Measurements from ENCODE around the gene OR2AG2.
A peak's percentile ranks its signal among the peaks of the same experiment; 100 is the strongest.

DNA sequence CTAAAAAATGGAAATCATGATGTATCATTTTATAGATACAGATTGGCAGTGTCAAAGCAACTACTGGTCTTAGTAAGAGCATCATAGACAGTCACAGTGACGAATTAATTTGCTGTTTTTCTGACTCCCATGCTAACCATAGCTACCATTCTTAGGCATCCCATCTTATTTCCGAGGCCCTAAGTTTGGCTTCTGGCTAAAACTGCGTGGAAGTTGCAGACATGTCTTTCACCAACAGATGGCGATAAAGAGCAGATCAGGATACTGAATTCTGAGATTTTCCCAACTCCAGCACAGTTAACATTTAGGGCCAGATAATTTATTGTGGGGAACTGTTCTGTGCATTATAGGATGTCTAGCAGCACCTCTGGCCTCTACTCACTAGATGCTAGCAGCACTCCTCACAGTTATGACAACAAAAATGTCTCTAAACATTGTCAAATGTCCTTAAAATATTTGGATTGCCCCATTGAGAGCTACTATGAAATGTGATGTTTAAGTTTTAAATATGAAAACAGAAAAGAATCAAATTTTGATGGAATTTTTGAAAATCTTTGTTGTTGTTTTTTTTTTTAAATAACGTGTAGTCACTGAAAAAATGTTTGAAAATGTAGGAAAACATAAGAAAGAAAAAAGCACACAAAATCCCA is 16.3 kb downstream of the OR2AG2 start:
- TF ChIP-seq, protein P1, sequence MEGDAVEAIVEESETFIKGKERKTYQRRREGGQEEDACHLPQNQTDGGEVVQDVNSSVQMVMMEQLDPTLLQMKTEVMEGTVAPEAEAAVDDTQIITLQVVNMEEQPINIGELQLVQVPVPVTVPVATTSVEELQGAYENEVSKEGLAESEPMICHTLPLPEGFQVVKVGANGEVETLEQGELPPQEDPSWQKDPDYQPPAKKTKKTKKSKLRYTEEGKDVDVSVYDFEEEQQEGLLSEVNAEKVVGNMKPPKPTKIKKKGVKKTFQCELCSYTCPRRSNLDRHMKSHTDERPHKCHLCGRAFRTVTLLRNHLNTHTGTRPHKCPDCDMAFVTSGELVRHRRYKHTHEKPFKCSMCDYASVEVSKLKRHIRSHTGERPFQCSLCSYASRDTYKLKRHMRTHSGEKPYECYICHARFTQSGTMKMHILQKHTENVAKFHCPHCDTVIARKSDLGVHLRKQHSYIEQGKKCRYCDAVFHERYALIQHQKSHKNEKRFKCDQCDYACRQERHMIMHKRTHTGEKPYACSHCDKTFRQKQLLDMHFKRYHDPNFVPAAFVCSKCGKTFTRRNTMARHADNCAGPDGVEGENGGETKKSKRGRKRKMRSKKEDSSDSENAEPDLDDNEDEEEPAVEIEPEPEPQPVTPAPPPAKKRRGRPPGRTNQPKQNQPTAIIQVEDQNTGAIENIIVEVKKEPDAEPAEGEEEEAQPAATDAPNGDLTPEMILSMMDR (IDR thresholded peaks at IDR 0.05): peak; percentile 51 to 83 (median 59)
- no peak for TF ChIP-seq POLR2A (IDR thresholded peaks at IDR 0.05)
